Head of caudate nucleus (tissue), 42 donors: ENCODE measurements around the gene USP19.

ENCODE experiments used
- DNase-seq, 42 donors: peaks; one replicate each; pipeline versions ENCODE4 v3.0.0 to v3.0.0-alpha.2; 2020 to 2021; ENCODE audit warnings: mixed read lengths in 7 of 42
- intact Hi-C: fragments of 100-400 bp; cut with DNase I; formaldehyde crosslinking; loops from one replicate; pipeline ENCODE4 v1.15.0; 2022

Gene USP19

GRCh38 chr3:49120438-49121131 is at the start of gene USP19:
USP19 (minus strand) TSS chr3:49120823; CDS start chr3:49119145, 1,678 bp downstream.
- intact Hi-C loops, result no loop called here
- peak; percentile 89 to 98 (median 96) for DNase-seq

GRCh38 chr3:49166752-49167556 is 46.3 kb upstream of the USP19 start:
- intact Hi-C loops, result no loop called here

GRCh38 chr3:49165771-49166751 is 45.4 kb upstream of the USP19 start, which contains the start of gene CCDC71:
CCDC71 (minus strand) TSS chr3:49166331; CDS start chr3:49164208, 2,123 bp downstream.
- intact Hi-C loops, result no loop called here

More at GRCh38 chr3:49166752-49167556, 46.3 kb upstream of the USP19 start:
- DNase-seq, result no peak

GRCh38 chr3:49164983-49165720 is 44.5 kb upstream of the USP19 start:
- no peak for DNase-seq
- intact Hi-C loops, result no loop called here

More at GRCh38 chr3:49165771-49166751, 45.4 kb upstream of the USP19 start, which contains the start of gene CCDC71:
- peak; percentile 14 to 88 (median 72) for DNase-seq

- intact Hi-C loops, result no loop called here
- DNase-seq, result no peak
These were observed 43.0 kb upstream of the USP19 start for GRCh38 chr3:49163609-49164008.

GRCh38 chr3:49162751-49163419 is 42.3 kb upstream of the USP19 start:
- DNase-seq, result no peak
- intact Hi-C loops, result no loop called here

- intact Hi-C loops, result no loop called here
- peak in 3 of 42 donors; percentile 7 to 24 (median 13) for DNase-seq
These were observed 41.3 kb upstream of the USP19 start for GRCh38 chr3:49161808-49162530.

GRCh38 chr3:49161197-49161596 is 40.6 kb upstream of the USP19 start:
- intact Hi-C loops, result no loop called here
- no peak for DNase-seq

- DNase-seq, result no peak
- intact Hi-C loops, result no loop called here
These were observed 38.2 kb upstream of the USP19 start for GRCh38 chr3:49158792-49159191.

GRCh38 chr3:49158103-49158709 is 37.6 kb upstream of the USP19 start:
- peak in 10 of 42 donors; percentile 19 to 71 (median 28) for DNase-seq
- intact Hi-C loops, result no loop called here

GRCh38 chr3:49157289-49157688 is 36.7 kb upstream of the USP19 start:
- no peak for DNase-seq
- intact Hi-C loops, result no loop called here

GRCh38 chr3:49153349-49153912 is 32.8 kb upstream of the USP19 start:
- intact Hi-C loops, result no loop called here
- DNase-seq, result no peak

GRCh38 chr3:49151610-49152009 is 31.0 kb upstream of the USP19 start:
- no peak for DNase-seq
- intact Hi-C loops, result no loop called here

- intact Hi-C loops, result no loop called here
- DNase-seq, result no peak
These were observed 27.5 kb upstream of the USP19 start for GRCh38 chr3:49148159-49148558.

GRCh38 chr3:49140080-49140479 is 19.5 kb upstream of the USP19 start:
- DNase-seq, result no peak
- intact Hi-C loops, result no loop called here

- intact Hi-C loops, result no loop called here
- DNase-seq, result no peak
These were observed 14.9 kb upstream of the USP19 start for GRCh38 chr3:49135499-49135898.
